Stimulated activated memory B cell treated with anti-CD40 and anti-IgM and Interleukin-4, amounts not matched to agents 10 μg/mL and 1 μg/mL and 100 μg/mL, for 72 hours (primary cell): ENCODE data around the gene ABLIM2.

Experiments
- ATAC-seq: fragments of 150-1000 bp; cut with Tn5 transposase; 2 replicates; pipeline ENCODE4 v1.10.0; 2021
- H3K27ac Mint-ChIP-seq: one replicate; pipeline ENCODE4 v1.8.0; 2022; ENCODE audit warnings: mild to moderate bottlenecking, mixed read lengths
- H3K27me3 Mint-ChIP-seq: one replicate; pipeline ENCODE4 v1.8.0; 2022; ENCODE audit warnings: mixed read lengths
- H3K36me3 Mint-ChIP-seq: one replicate; pipeline ENCODE4 v1.8.0; 2022; ENCODE audit warnings: mixed read lengths
- H3K4me1 Mint-ChIP-seq: one replicate; pipeline ENCODE4 v1.8.0; 2022; ENCODE audit warnings: mixed read lengths
- H3K4me3 Mint-ChIP-seq: one replicate; pipeline ENCODE4 v1.8.0; 2022; ENCODE audit warnings: mild to moderate bottlenecking, moderate library complexity, mixed read lengths
- H3K9me3 Mint-ChIP-seq: one replicate; pipeline ENCODE4 v1.8.0; 2022; ENCODE audit warnings: mixed read lengths

The ABLIM2 gene

GRCh38 chr4:8023696-8024033, 134.9 kb downstream of the ABLIM2 start:
- Mint-ChIP-seq H3K4me1 (no peaks in the 10 kb centered on the region), H3K36me3 (peaks cover 4% of the 10 kb centered on the region), H3K4me3 (no peak overlapping the region), H3K27me3 (peaks cover 8% of the 10 kb centered on the region), H3K9me3 (no peaks in the 10 kb centered on the region), H3K27ac (no peak overlapping the region)
- no peak for ATAC-seq

- Mint-ChIP-seq H3K9me3 (no peaks in the 10 kb centered on the region), H3K4me3 (no peak overlapping the region), H3K4me1 (no peaks in the 10 kb centered on the region), H3K27ac (no peak overlapping the region), H3K36me3 (no peaks in the 10 kb centered on the region), H3K27me3 (peaks cover 8% of the 10 kb centered on the region)
- no peak for ATAC-seq
Observed at GRCh38 chr4:8022767-8023695, 135.6 kb downstream of the ABLIM2 start.

GRCh38 chr4:8021796-8022195, 136.8 kb downstream of the ABLIM2 start:
- Mint-ChIP-seq H3K4me3 (no peak overlapping the region), H3K9me3 (no peaks in the 10 kb centered on the region), H3K4me1 (no peaks in the 10 kb centered on the region), H3K36me3 (no peaks in the 10 kb centered on the region), H3K27ac (no peak overlapping the region), H3K27me3 (peaks cover 8% of the 10 kb centered on the region)
- ATAC-seq, result no peak

GRCh38 chr4:8019396-8020365, 138.9 kb downstream of the ABLIM2 start:
- Mint-ChIP-seq H3K9me3 (no peaks in the 10 kb centered on the region), H3K27me3 (peaks cover 8% of the 10 kb centered on the region), H3K4me3 (no peak overlapping the region), H3K27ac (no peak overlapping the region), H3K4me1 (no peaks in the 10 kb centered on the region), H3K36me3 (no peaks in the 10 kb centered on the region)
- no peak for ATAC-seq

GRCh38 chr4:8016527-8016926, 142.1 kb downstream of the ABLIM2 start:
- Mint-ChIP-seq H3K27me3 (no peaks in the 10 kb centered on the region), H3K9me3 (peaks cover 8% of the 10 kb centered on the region)
- ATAC-seq, result no peak

GRCh38 chr4:8015512-8015911, 143.1 kb downstream of the ABLIM2 start:
- H3K36me3 Mint-ChIP-seq, result no peaks in the 10 kb centered on the region
- H3K27me3 Mint-ChIP-seq, result no peaks in the 10 kb centered on the region
- ATAC-seq, result no peak
- no peaks in the 10 kb centered on the region for H3K4me1 Mint-ChIP-seq
- H3K4me3 Mint-ChIP-seq, result no peak overlapping the region
- H3K27ac Mint-ChIP-seq, result no peak overlapping the region
- H3K9me3 Mint-ChIP-seq, result peaks cover 8% of the 10 kb centered on the region

More at GRCh38 chr4:8016527-8016926, 142.1 kb downstream of the ABLIM2 start:
- Mint-ChIP-seq H3K36me3 (no peaks in the 10 kb centered on the region), H3K4me3 (no peak overlapping the region), H3K27ac (no peak overlapping the region), H3K4me1 (no peaks in the 10 kb centered on the region)

GRCh38 chr4:8013976-8014726, 144.5 kb downstream of the ABLIM2 start:
- Mint-ChIP-seq H3K4me1 (peaks cover 5% of the 10 kb centered on the region), H3K36me3 (peaks cover under 1% of the 10 kb centered on the region), H3K4me3 (no peak overlapping the region), H3K9me3 (peaks cover 8% of the 10 kb centered on the region), H3K27ac (no peak overlapping the region), H3K27me3 (no peaks in the 10 kb centered on the region)
- ATAC-seq, result no peak

GRCh38 chr4:8012517-8012916, 146.1 kb downstream of the ABLIM2 start:
- H3K4me1 Mint-ChIP-seq, result peaks cover 11% of the 10 kb centered on the region
- H3K27me3 Mint-ChIP-seq, result no peaks in the 10 kb centered on the region
- H3K27ac Mint-ChIP-seq, result no peak overlapping the region
- ATAC-seq, result no peak
- peaks cover 9% of the 10 kb centered on the region for H3K36me3 Mint-ChIP-seq
- no peak overlapping the region for H3K4me3 Mint-ChIP-seq
- peaks cover 8% of the 10 kb centered on the region for H3K9me3 Mint-ChIP-seq

- Mint-ChIP-seq H3K4me1 (peaks cover 11% of the 10 kb centered on the region), H3K27me3 (peaks cover 9% of the 10 kb centered on the region), H3K36me3 (peaks cover 23% of the 10 kb centered on the region), H3K27ac (no peak overlapping the region), H3K9me3 (peaks cover 8% of the 10 kb centered on the region), H3K4me3 (no peak overlapping the region)
- no peak for ATAC-seq
Observed at GRCh38 chr4:8010618-8011017, 148.0 kb downstream of the ABLIM2 start.

- peaks cover 30% of the 10 kb centered on the region for H3K36me3 Mint-ChIP-seq
- no peak for ATAC-seq
- H3K4me3 Mint-ChIP-seq, result no peak overlapping the region
- peak overlapping the region; percentile 68 for H3K27ac Mint-ChIP-seq
- H3K27me3 Mint-ChIP-seq, result peaks cover 16% of the 10 kb centered on the region
- H3K9me3 Mint-ChIP-seq, result peaks cover 8% of the 10 kb centered on the region
- H3K4me1 Mint-ChIP-seq, result peaks cover 11% of the 10 kb centered on the region
Observed at GRCh38 chr4:8009710-8010511, 148.7 kb downstream of the ABLIM2 start.

GRCh38 chr4:8009097-8009496, 149.5 kb downstream of the ABLIM2 start:
- ATAC-seq, result peak; percentile 78
- Mint-ChIP-seq H3K4me3 (no peak overlapping the region), H3K27me3 (peaks cover 22% of the 10 kb centered on the region), H3K4me1 (peaks cover 11% of the 10 kb centered on the region), H3K27ac (peak overlapping the region; percentile 68), H3K9me3 (peaks cover 8% of the 10 kb centered on the region), H3K36me3 (peaks cover 34% of the 10 kb centered on the region)

- no peak for ATAC-seq
- H3K27ac Mint-ChIP-seq, result no peak overlapping the region
- peaks cover 8% of the 10 kb centered on the region for H3K9me3 Mint-ChIP-seq
- peaks cover 11% of the 10 kb centered on the region for H3K4me1 Mint-ChIP-seq
- H3K4me3 Mint-ChIP-seq, result no peak overlapping the region
- H3K27me3 Mint-ChIP-seq, result peaks cover 22% of the 10 kb centered on the region
- H3K36me3 Mint-ChIP-seq, result peaks cover 34% of the 10 kb centered on the region
Observed at GRCh38 chr4:8008391-8008790, 150.2 kb downstream of the ABLIM2 start.

GRCh38 chr4:8007581-8007980, 151.0 kb downstream of the ABLIM2 start:
- Mint-ChIP-seq H3K27me3 (peaks cover 30% of the 10 kb centered on the region), H3K4me1 (peaks cover 11% of the 10 kb centered on the region), H3K36me3 (peaks cover 39% of the 10 kb centered on the region), H3K4me3 (no peak overlapping the region), H3K27ac (no peak overlapping the region), H3K9me3 (peaks cover 5% of the 10 kb centered on the region)
- ATAC-seq, result no peak

GRCh38 chr4:8006471-8006870, 152.1 kb downstream of the ABLIM2 start:
- H3K27me3 Mint-ChIP-seq, result peaks cover 42% of the 10 kb centered on the region
- H3K27ac Mint-ChIP-seq, result no peak overlapping the region
- ATAC-seq, result no peak
- no peak overlapping the region for H3K4me3 Mint-ChIP-seq
- H3K9me3 Mint-ChIP-seq, result no peaks in the 10 kb centered on the region
- peaks cover 11% of the 10 kb centered on the region for H3K4me1 Mint-ChIP-seq
- peaks cover 42% of the 10 kb centered on the region for H3K36me3 Mint-ChIP-seq
